ENCODE data around the gene VIM.

Gene VIM

GRCh38 chr10:17213646-17214349 is 14.2 kb upstream of the VIM start:
- TF ChIP-seq POLR2AphosphoS5 (IDR thresholded peaks at IDR 0.05; ENCODE audit: low read depth, low read length) (no peak), SIN3A (IDR thresholded peaks at IDR 0.05; ENCODE audit: borderline replicate concordance, insufficient read depth, low read length) (no peak)

DNA sequence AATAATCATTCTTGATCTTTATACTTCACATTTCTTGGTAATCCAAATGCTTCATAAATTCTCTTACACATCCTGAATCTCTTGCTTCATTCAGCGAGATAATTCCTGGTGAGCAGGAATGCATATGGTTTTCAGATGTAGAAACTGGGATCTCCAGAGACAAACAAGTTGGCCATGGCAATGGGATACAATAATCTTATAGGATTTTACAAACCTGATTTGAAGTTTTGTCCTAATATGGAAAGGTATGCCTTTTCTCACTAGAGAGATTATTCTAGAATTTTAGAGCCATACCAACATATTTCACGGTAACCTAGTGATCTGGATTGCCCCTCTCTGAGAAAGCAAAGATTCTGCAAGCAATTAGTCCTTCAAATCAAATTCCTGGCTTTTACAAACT is 13.5 kb upstream of the VIM start:
- TF ChIP-seq FOXP2 (optimal IDR thresholded peaks at IDR 0.05; ENCODE audit: borderline replicate concordance, extremely low read depth, extremely low read length, insufficient read depth), result no peak
- TF ChIP-seq TAF1 (IDR thresholded peaks at IDR 0.05; ENCODE audit: borderline replicate concordance, insufficient read depth, low read length), result no peak
- no peak for TF ChIP-seq REST (IDR thresholded peaks at IDR 0.05; ENCODE audit: insufficient read depth in 1 of 2, low read depth in 2 of 2, low read length in 2 of 2)
- no peak for TF ChIP-seq SIN3A (IDR thresholded peaks at IDR 0.05; ENCODE audit: borderline replicate concordance, insufficient read depth, low read length)
- TF ChIP-seq POLR2AphosphoS5 (IDR thresholded peaks at IDR 0.05; ENCODE audit: low read depth, low read length), result no peak

DNA sequence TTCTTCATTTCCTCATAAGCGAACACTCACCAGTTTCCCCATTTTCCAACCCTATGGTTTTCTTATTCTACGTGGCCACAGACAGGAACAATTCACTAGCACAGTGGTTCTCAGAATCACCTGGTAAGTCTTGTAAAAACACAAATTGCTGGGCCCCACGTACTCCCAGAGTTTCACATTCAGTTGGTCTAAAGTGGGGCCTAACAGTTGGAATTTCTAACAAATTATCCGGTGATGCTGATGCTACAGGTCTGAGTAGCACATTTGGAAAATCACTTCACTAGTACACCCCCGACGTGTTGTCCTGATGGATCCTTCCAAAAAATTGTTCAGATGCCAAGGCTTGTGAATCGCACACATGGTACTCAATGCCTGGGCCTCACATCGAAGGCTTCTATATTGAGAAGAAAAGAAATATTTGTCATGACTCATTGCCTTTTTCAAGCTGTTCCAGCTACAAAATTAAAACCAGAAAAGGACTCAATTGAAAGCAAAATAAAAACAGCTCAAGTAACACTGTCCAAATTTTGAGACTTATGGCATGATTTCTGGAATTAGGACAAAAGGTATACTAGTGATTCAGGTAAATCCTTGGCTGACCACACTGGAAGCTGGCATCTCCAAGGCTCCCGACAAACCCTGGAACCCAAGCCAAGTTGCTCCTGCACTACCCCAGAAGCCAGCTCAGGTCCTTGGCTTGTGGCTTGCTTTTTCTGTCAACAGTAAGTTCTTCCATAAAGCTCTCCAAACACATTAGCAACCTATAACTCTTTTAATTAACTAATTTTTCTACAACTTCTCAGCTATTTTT is 12.9 kb upstream of the VIM start:
- no peak for TF ChIP-seq SIN3A (IDR thresholded peaks at IDR 0.05; ENCODE audit: borderline replicate concordance, insufficient read depth, low read length)
- TF ChIP-seq REST (IDR thresholded peaks at IDR 0.05; ENCODE audit: insufficient read depth in 1 of 2, low read depth in 2 of 2, low read length in 2 of 2), result no peak

GRCh38 chr10:17215782-17216122 is 12.3 kb upstream of the VIM start:
- TF ChIP-seq POLR2AphosphoS5 (IDR thresholded peaks at IDR 0.05; ENCODE audit: low read depth, low read length), result no peak
- TF ChIP-seq SIN3A (IDR thresholded peaks at IDR 0.05; ENCODE audit: borderline replicate concordance, insufficient read depth, low read length), result no peak
- TF ChIP-seq FOXP2 (optimal IDR thresholded peaks at IDR 0.05; ENCODE audit: borderline replicate concordance, extremely low read depth, extremely low read length, insufficient read depth), result no peak
- TF ChIP-seq REST (IDR thresholded peaks at IDR 0.05; ENCODE audit: insufficient read depth in 1 of 2, low read depth in 2 of 2, low read length in 2 of 2), result no peak
- no peak for TF ChIP-seq TAF1 (IDR thresholded peaks at IDR 0.05; ENCODE audit: borderline replicate concordance, insufficient read depth, low read length)

- TF ChIP-seq REST (IDR thresholded peaks at IDR 0.05; ENCODE audit: insufficient read depth in 1 of 2, low read depth in 2 of 2, low read length in 2 of 2) (0 out of 4 replicates have a peak, but pooled peaks of 1 of the 2 experiments have one; percentile 13), POLR2AphosphoS5 (IDR thresholded peaks at IDR 0.05; ENCODE audit: low read depth, low read length) (no peak)
These were observed 11.7 kb upstream of the VIM start for GRCh38 chr10:17216217-17216900.

Measured in PFSK-1 (cell line).